ENCODE data around the gene EXOSC6.
"Not testable (repeated sequence)": the region's sequence is repeated elsewhere in the genome, so short reads cannot be mapped to it uniquely, and the experiment has no call there.

EXOSC6 gene

DNA sequence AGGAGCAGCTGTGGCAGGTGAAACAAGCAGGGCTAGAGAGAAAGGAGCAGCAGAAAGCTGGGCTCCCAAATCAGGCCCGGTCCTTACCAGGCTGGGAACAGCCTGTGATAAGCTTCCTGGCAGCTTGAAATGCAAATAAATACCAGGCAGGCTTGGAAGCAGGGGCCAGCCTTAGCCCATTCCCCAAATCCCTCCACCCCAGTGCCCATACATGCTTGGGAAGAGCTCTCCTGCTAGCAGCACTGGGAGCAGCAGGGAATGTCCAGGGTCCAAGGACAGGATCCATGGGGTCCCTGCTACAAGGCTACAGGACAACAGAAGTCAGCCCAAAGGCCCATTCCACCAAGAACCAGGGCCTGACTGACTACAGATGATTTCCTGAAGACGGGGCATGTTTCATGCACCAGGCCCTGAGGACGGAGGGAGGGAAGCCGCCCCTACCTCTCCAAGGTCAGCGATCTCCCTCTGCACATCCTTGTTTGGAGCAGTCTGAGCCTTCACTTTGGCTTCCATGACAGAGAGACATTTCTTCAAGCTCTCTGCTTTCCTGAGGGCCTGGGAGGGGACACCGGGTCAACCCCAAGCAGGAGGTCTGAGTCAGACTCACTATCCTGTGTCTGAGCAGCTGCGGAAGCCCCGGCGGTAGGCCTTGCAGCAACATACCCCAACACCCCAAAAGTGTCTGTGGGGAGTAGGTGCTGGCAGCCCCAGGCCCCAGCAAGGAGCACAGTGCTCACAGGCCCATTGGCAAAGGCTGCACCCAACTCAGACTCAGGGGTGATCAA lies 2.6 kb upstream of the EXOSC6 start:
- DNase-seq: no peak

DNA sequence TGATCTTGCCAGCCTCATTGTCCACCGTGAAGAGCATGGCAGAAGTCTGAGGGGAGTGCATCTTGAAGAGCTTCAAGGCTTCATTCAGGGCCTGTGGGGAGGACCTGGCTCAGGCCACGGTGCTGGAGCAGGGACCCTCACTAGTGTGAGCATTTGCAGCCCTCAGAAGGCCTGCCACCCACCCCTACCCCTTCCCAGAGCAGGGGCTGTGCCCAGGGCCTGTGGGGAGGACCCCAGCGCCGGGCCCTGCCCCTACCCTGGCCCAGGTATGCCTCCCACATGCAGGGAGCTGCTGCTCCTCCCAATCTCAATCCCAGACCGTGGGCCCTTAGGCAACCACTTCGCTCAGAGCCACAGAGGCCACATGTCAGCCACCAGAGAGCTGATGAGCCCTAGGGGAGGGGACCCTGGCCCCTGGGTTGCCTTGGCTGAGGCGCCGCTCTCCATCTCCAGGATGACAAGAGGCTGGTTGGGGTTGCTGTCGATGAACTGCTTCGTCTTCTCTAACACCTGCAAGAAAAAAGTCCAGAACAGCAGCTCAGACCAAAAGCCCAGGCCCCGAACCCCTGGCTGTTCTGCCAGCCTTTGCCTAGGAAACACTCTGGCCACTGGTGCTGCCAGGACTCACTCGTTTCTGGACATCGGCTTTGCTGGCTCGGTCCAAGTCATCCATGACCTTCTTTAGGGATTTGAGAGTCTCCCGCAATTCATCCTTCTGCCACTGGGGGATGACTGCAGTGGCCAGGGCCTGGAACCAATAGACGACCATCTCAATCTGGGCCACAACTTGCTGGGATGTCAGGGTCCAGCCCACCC lies 1.8 kb upstream of the EXOSC6 start:
- peak; percentile 0 to 24 (median 8) for DNase-seq

DNA sequence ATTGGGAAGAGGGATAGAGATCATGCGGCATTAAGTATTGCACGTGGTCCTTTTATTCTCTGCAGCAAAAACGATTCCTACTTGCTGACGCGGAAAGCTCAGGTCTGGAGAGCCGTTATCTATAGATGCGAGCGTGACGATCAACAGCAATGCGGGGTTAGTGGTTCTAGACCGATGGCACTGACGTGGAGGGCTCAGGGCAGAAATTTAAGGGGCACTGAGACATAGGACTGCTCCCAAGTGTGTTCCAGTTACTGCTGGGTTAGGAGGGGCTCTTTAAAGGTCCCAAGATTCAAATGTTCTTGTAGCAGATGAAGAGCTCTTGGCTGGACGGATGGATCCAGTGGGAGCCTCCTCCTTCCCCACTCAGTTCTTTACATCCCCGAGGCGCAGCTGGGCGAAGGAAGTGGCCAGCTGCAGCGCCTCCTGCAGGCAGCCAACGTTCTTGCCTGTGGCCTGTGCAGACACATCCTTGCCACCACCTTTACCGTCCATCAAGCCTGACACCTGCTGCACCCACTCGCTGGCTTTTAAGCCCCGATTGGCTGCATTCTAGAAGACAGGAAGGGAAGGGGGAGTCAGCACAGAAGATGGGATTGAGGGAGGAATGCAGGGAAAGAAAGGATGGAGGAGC lies 732 bp upstream of the EXOSC6 start:
- DNase-seq: peak in 1 of 3 experiments; percentile 36

DNA sequence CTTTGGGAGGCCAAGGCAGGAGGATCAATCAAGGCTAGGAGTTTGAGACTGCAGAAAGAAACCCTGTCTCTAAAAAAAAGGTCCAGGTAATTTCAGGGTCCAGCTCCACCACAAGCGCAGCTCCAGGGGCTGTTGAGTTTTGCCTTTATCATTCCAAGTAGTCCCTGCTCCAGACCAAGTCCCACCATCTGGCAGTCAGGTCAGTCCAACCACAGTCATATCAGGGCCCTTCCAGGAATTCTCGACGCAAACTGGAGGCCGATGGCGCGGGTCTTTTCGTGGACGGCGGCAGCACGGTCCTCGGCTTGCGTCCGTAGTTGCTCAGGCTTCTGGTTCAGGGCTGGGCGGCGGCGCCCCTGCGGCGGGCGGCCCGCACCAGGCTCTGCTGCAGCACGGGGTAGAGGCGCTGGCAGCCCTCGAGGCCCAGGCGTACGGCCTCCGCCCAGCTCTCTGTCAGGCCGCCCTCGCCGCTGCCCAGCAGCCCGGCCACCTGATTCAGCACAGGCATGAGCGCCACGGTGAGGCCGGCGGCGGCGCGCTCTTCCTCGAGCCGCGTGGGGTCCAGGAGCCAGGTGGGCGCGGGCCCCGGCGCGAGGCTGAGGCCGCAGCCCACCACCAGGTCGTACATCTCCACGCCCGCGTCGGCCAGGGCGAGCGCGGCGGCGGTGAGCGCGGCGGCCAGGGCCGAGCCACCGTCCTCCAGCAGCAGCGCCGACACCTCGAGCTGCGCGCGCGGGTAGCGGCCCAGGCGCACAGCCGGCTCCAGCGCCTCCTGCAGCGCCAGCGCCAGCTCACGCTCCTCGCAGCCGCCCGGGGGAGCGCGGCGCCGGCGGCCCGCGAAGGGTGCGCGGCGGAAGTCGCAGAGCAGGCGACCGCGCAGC lies 752 bp downstream of the EXOSC6 start:
- DNase-seq: peak; percentile 17 to 77 (median 62)

DNA sequence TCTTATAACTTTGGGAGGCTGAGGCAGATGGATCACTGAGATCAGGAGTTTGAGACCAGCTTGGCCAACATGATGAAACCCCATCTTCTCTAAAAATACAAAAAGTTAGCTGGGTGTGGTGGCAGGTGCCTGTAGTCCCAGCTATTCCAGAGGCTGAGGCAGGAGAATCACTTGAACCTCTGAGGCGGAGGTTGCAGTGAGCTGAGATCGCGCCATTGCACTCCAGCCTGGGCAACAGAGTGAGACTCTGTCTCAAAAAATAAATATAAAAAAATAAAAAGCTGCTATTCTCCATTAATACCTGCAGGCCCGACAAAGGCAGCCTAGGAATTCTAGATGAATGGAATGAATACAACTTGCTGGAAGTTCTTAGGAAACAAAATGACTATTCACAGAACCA lies 2.0 kb downstream of the EXOSC6 start:
- DNase-seq: not testable (repeated sequence)

DNA sequence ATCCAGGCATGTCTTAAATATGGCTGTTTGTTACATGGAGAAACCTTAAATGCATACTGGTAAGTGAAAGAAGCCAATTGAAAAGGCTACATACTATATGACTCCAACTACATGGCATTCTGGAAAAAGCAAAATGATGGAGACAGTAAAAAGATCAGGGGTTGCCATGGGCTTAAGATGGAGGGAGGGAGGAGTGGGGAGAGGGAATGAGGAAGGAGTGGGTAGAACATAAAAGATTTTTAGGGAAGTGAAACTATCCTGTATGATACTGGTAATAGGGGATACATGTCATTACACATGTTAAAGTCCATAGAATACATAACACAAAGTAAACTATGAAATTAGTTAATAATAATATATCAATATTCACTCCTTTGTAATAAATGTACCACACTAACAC lies 13.0 kb downstream of the EXOSC6 start:
- DNase-seq: not testable (repeated sequence)

DNA sequence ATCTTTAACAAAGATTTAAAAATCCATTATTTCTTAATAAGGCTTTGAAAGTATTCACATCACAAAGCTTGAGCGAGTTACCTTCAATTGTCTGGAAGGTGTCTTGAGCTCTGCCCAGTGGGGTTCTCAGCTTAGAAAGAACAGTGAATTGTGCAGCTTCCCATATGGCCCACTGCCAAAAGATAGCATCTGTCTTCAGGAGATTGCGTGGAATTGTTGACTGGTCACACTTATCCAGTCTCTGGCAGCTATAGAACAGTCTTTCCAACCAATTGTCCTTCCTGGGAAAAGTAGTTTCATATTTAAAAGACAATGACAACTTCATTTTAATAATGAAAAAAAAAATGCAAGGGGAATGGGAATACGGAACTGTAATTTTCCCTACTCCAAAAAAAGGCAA lies 19.9 kb downstream of the EXOSC6 start:
- not testable (repeated sequence) for DNase-seq

DNA sequence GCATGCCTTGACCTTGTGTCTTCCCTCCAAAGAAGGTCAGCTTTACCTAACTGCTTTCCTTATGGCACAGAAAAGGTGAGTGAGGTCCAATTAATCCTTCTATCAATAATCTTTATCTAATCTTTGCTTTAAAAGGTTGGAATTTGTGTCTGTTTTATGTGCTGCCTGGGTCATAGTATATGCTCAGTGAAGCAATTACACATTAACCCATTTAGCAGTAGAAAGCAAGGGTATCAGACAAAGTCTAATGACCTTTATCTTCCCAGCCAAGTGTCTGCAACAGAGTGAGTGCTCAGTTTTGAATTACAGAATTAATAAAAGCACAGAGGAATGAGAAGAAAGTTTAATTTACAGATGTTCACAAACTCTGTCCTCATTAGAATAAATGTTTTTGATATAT lies 25.7 kb downstream of the EXOSC6 start:
- DNase-seq: not testable (repeated sequence)

DNA sequence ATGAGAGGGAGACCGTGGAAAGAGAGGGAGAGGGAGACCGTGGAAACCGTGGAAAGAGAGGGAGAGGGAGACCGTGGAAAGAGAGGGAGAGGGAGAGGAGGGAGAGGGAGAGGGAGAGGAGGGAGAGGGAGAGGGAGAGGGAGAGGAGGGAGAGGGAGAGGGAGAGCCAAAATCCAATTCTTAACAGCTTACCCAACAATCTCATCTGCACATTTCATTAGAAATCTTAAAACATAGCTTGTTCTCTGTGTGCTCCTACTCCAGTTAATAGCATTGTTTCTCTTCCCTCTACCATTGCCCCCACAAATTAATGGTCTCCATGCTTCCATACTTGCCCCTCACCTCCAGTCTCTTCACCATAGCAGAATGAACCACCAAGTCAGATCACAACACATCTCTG lies 26.3 kb downstream of the EXOSC6 start:
- DNase-seq: not testable (repeated sequence)

DNA sequence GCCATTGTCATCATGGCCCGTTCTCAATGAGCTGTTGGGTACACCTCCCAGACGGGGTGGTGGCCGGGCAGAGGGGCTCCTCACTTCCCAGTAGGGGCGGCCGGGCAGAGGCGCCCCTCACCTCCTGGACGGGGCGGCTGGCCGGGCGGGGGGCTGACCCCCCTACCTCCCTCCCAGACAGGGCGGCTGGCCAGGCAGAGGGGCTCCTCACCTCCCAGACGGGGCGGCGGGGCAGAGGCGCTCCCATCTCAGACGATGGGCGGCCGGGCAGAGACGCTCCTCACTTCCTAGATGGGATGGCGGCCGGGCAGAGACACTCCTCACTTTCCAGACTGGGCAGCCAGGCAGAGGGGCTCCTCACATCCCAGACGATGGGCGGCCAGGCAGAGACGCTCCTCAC lies 27.1 kb downstream of the EXOSC6 start:
- DNase-seq: not testable (repeated sequence)

DNA sequence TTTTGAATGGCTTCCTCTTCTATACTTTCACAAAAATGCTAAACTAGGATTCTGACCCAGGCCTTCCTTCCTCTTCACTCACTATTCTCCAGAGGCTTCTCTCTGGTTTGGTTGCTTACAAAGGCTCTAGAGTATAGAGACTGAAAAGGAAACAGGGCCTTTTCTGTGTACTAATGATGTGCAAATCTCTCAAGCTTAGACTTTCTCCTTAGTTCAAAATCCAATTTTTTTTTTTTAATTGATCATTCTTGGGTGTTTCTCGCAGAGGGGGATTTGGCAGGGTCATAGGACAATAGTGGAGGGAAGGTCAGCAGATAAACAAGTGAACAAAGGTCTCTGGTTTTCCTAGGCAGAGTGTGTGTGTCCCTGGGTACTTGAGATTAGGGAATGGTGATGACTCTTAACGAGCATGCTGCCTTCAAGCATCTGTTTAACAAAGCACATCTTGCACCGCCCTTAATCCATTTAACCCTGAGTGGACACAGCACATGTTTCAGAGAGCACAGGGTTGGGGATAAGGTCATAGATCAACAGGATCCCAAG lies 27.7 kb downstream of the EXOSC6 start:
- not testable (repeated sequence) for DNase-seq

DNA sequence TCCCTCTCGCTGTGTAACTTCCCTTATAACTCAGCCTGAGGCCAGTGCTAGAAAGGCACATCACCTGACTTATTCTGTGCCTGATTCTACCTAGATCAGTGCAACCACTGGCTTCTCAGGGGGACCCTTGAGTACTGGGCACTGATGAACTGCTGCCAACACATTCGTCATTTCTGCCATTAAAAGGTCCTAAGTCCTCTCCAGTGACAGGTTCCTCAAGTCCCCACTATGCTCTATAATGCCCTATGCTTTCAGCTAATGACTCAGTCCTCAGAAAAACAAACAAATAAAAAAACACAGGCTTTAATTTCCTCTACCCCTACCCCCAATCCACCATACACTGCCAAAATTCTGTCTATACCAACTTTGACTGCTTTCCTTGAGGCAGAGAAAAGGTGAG lies 28.5 kb downstream of the EXOSC6 start:
- not testable (repeated sequence) for DNase-seq

DNA sequence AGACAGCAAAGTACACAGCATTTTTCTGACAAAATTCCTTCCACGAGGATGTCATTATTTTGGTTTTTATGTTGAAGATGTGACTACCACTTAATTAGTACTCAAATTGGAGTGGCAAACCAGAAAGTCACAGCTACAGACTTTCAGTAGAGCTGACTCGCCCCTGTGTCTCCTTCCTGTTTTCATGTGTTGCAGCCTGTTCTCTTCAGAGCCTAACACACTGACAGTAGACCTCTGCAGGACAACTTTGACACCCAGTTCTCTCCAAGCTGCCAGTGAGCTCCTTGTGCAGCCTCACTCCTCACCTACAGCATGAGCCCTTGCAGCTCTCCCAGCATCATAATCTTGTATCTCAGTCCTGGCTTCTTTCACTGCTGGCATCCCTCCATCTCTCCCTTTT lies 29.2 kb downstream of the EXOSC6 start:
- DNase-seq: not testable (repeated sequence)

DNA sequence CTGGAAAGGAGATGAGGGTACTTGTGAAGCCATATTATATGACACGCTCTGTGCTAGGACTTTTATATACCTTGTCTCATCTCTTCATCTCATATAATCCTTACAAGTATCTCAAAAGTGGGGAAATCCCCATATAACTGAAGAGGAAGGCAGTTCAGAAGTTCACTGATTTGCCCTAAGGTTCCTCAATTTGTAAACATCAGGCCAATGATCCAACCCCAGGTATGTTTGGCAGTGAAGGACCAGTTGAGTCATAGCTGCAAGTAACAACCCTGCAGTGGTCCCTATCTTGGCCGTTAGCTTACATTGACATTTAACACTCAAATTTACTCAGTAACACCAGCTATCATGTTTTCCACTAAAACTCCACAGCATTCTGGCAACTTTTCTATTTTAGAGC lies 33.2 kb downstream of the EXOSC6 start:
- not testable (repeated sequence) for DNase-seq

DNA sequence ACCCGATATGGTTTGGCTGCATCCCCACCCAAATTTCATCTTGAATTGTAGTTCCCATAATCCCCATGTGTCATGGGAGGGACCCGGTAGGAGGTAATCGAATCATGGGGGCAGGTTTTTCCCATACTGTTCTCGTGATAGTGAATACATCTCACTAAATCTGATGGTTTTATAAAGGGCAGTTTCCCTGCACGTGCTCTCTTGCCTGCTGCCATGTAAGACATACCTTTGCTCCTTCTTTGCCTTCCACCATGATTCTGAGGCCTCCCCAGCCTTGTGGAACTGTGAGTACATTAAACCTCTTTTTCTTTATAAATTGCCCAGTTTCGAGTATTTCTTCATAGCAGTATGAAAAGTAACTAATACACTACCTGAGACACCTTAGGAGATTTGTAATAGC lies 45.4 kb downstream of the EXOSC6 start:
- DNase-seq: not testable (repeated sequence)

DNA sequence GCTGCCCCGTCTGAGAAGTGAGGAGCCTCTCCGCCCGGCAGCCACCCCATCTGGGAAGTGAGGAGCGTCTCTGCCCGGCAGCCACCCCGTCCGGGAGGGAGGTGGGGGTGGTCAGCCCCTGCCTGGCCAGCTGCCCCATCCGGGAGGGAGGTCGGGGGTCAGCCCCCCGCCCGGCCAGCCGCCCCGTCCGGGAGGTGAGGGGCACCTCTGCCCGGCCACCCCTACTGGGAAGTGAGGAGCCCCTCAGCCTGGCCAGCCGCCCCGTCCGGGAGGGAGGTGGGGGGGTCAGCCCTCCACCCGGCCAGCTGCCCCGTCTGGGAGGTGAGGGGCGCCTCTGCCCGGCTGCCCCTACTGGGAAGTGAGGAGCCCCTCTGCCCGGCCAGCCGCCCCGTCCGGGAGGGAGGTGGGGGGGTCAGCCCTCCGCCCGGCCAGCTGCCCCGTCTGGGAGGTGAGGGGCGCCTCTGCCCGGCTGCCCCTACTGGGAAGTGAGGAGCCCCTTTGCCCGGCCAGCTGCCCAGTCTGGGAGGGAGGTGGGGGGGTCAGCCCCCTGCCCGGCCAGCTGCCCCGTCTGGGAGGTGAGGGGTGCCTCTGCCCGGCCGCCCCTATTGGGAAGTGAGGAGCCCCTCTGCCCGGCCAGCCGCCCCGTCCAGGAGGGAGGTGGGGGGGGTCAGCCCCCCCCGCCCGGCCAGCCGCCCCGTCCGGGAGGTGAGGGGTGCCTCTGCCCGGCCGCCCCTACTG lies 46.9 kb downstream of the EXOSC6 start:
- DNase-seq: not testable (repeated sequence)

DNA sequence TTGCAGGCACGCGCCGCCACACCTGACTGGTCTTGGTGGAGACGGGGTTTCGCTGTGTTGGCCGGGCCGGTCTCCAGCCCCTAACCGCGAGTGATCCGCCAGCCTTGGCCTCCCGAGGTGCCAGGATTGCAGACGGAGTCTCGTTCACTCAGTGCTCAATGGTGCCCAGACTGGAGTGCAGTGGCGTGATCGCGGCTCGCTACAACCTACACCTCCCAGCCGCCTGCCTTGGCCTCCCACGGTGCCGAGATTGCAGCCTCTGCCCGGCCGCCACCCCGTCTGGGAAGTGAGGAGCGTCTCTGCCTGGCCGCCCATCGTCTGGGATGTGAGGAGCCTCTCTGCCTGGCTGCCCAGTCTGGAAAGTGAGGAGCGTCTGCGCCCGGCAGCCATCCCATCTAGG lies 47.7 kb downstream of the EXOSC6 start:
- not testable (repeated sequence) for DNase-seq

DNA sequence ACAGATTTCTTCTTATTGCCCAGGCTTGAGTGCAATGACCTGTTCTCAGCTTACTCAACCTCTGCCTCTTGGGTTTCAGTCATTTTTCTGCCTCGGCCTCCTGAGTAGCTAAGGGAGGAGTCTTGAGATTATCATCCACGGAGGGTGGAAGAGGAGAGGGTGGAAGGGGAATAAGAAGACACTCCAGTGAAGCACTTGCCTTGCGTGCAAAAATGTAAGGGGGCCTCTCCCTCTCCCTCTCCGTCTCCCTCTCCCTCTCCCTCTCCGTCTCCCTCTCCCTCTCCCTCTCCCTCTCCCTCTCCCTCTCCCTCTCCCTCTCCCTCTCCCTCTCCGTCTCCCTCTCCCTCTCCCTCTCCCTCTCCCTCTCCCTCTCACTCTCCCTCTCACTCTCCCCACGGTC lies 48.2 kb downstream of the EXOSC6 start:
- not testable (repeated sequence) for DNase-seq

DNA sequence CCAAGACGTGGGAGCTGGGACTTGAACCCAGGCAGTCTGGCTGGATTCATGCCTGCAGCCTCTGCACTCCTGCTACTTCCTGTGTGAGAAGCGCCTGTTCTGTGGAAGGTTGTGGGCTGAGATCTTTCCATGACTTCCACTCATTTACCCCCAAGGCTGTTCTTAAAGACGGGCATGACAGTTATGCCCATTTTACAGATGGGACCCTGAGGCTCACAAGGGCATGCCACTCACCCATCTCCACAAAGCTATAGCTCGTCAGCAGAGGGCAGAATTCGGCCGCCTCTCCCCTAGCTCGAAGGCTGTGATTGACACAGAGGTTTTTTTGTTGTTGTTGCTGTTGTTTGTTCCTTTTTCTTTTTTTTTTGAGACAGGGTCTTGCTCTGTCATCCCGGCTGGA lies 51.7 kb downstream of the EXOSC6 start:
- not testable (repeated sequence) for DNase-seq

DNA sequence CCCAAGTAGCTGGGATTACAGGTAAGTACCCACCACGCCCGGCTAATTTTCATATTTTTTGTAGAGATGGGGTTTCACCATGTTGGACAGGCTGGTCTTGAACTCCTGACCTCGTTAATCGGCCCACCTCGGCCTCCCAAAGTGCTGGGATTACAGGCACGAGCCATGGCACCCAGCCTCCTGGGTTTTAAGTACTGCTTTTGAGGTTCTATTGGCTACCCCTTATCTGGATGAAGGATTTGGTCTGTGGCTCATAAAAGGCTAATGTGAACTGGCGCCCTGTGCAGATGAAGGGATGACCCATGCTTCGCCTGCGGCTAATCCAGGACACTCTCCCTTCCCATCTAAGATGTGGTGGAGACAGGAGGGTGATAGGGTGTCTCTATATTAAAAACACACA lies 52.6 kb downstream of the EXOSC6 start:
- not testable (repeated sequence) for DNase-seq

DNA sequence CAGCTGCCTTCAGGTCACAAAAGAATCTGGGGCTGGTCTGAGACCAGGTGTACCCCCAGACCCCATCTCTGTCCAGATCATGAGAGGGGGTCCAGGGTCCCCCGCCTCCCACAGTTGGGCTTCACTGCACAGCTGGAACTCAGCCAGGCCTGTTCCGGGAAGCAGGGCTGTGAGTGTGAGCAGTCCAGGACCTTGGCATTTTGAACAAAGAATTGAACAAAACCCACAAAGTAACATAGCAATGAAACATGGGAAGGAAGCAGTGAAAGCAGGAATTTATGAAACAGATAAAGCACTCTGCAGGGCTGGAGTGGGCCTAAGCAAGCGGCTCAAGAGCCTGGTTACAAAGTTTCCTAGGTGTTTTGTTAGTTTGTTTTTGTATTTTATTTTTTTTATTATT lies 53.1 kb downstream of the EXOSC6 start:
- DNase-seq: not testable (repeated sequence)
